ENCODE measurements around the gene AIMP2.

DNA sequence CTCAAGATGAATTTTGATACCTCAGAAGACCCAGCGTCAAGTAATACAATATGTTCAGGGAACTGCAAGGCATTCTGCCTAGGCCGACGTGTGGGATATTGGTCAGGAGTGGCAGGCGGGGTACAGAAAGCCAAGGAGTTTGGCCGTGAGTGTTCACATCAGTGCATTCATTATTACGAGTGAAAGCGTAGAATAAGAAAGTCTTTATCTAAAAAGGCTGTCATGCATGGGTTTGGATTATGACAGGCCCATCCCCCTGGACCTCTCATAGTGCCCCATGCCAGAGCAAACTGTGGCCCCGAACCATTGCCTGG, 7.5 kb downstream of the AIMP2 start:
- TF ChIP-seq ZNF384 (IDR thresholded peaks at IDR 0.05): no peak
- no peak for TF ChIP-seq TARDBP (IDR thresholded peaks at IDR 0.05)
- TF ChIP-seq SP1 (IDR thresholded peaks at IDR 0.05): no peak
- no peak for TF ChIP-seq NFRKB (IDR thresholded peaks at IDR 0.05)
- TF ChIP-seq FOXM1 (IDR thresholded peaks at IDR 0.05; ENCODE audit: borderline replicate concordance): no peak

All from HEK293T (cell line).